A549 (cell line): ENCODE results near the gene CLDND2.
"Not testable (repeated sequence)": the region's sequence is repeated elsewhere in the genome, so short reads cannot be mapped to it uniquely, and the experiment has no call there.

Experiments used
- CHD4 ChIP-seq: fragments of 200-600 bp; sonication (generic); IDR thresholded peaks from 2 replicates; pipeline ENCODE4 v1.6.1; 2016; ENCODE audit warnings: antibody characterized with exemption, mild to moderate bottlenecking, borderline replicate concordance
- EP300 ChIP-seq, 2 experiments: fragments of >200 bp; sonication (Bioruptor Twin); formaldehyde crosslinking; IDR thresholded peaks; 2 replicates in 1 of 2; 3 replicates in 1 of 2; pipeline ENCODE4 v1.6.1; 2016 to 2017
- MAX ChIP-seq: IDR thresholded peaks from 2 replicates; pipeline ENCODE4 v1.6.1; 2012
- POLR2A ChIP-seq: IDR thresholded peaks from 2 replicates; pipeline ENCODE4 v1.6.1; 2012; ENCODE audit warnings: mild to moderate bottlenecking, low read length
- POLR2AphosphoS2 ChIP-seq: conservative IDR thresholded peaks from 2 replicates; pipeline ENCODE4 v1.6.1; 2012; ENCODE audit warnings: low read length, improper control_type of control experiment, inconsistent platforms
- ZFP36 ChIP-seq: fragments of 450-650 bp; IDR thresholded peaks from 2 replicates; pipeline ENCODE4 v1.6.1; 2014; ENCODE audit warnings: borderline replicate concordance; ENCODE audit not compliant: partially characterized antibody

GRCh38 chr19:51399936-51400335, 31.1 kb upstream of the CLDND2 start:
- not testable (repeated sequence) for TF ChIP-seq POLR2A; ZFP36; POLR2AphosphoS2; CHD4; MAX; EP300 (IDR thresholded peaks at IDR 0.05)
